Ovary (tissue), 9 donors: ENCODE measurements around the gene BLACAT1. TPM values are rescaled to one million over a fixed set of nuclear protein-coding genes. Genes with fewer than 3 reads are reported as not detected.
"Not testable (repeated sequence)": the region's sequence is repeated elsewhere in the genome, so short reads cannot be mapped to it uniquely, and the experiment has no call there.

Experiments
- DNase-seq, 5 donors: peaks; one replicate each; pipeline ENCODE4 v3.0.0-alpha.2; 2019 to 2020
- H3K27ac ChIP-seq, 2 donors: fragments of 200-600 bp; one replicate each; pipeline versions ENCODE4 v1.5.1 to v1.8.0; 2019 to 2022
- H3K27me3 ChIP-seq: fragments of 200-600 bp; one replicate; pipeline ENCODE4 v1.8.0; 2022
- H3K36me3 ChIP-seq: fragments of 200-600 bp; sonication (generic); one replicate; pipeline ENCODE4 v1.5.1; 2019
- H3K4me1 ChIP-seq: one replicate; pipeline ENCODE4 v1.8.1; 2013; ENCODE audit warnings: mild to moderate bottlenecking, moderate library complexity; ENCODE audit not compliant: insufficient read depth
- H3K4me3 ChIP-seq: fragments of 200-600 bp; sonication (generic); one replicate; pipeline ENCODE4 v1.5.1; 2017
- H3K9me3 ChIP-seq, 2 donors: fragments of 200-600 bp in 1 of 2; sonication (generic) in 1 of 2; one replicate each; pipeline versions ENCODE4 v1.5.1 to v1.8.1; 2013 to 2019; ENCODE audit warnings: mild to moderate bottlenecking in 1 of 2, moderate library complexity in 1 of 2
- CTCF ChIP-seq, 3 donors: fragments of 450-650 bp in 2 of 3; fragments of 200-600 bp in 1 of 3; IDR thresholded peaks; one replicate each; pipeline versions ENCODE4 v1.5.1 to v1.8.0; 2016 to 2022; ENCODE audit warnings: antibody characterized with exemption in 3 of 3, mild to moderate bottlenecking in 1 of 3
- EP300 ChIP-seq: sonication (generic); formaldehyde crosslinking; IDR thresholded peaks from one replicate; pipeline ENCODE4 v1.6.1; 2017; ENCODE audit warnings: antibody characterized with exemption
- POLR2A ChIP-seq: fragments of 450-650 bp; IDR thresholded peaks from one replicate; pipeline ENCODE4 v1.6.1; 2017; ENCODE audit warnings: antibody characterized with exemption, mild to moderate bottlenecking, moderate library complexity
- WGBS, 3 donors: extraction: QIAGEN DNeasy Blood & Tissue Kit in 1 of 3; methylation state at CpG; one replicate each; pipeline versions ENCODE4 v1.1.5 to v1.1.7; 2013 to 2017; 5-methylcytosine and 5-hydroxymethylcytosine counted together
- intact Hi-C, 4 donors: fragments of 100-400 bp; cut with DNase I; formaldehyde crosslinking; loops; one replicate each; pipeline versions ENCODE4 v1.11.0 to v1.15.1; 2022 to 2023
- polyA plus RNA-seq, 2 donors: library from polyadenylated mRNA; stranded (reverse); fragments of 200-250 nt in 1 of 2; fragments of 350-450 nt in 1 of 2; fragmentation: Illumina TruSeq in 1 of 2; extraction: RNeasy Lipid Tissue Mini Kit (QIAGEN cat#74804) in 1 of 2; gene quantifications; one replicate each; pipeline ENCODE4 v1.2.3, GENCODE V29; 2013 to 2014
- total RNA-seq, 7 donors: library from RNA; depleted of rRNA in 2 of 7; stranded (reverse); fragments of >200 nt in 2 of 7; fragmentation: NEBNext Ultra II Directional in 3 of 7; extraction: Animal tissue kit (Norgen Biotek cat#: 25700) in 3 of 7; gene quantifications; one replicate each; pipeline versions ENCODE4 v1.1.0 to v1.2.4, GENCODE V29; 2016 to 2023
- donor health status: DM: no; HTN: no; CAD: no; lungs with moderate emphysema.
- donor health status: DM: no; HTN: no; CAD: no.
- donor health status: Bipolar disorder and iron deficiency.
- donor health status: DM: yes; HTN: yes; CAD: no.
- donor health status: DM: no; HTN: no; CAD: no.
- donor health status: DM: yes; HTN: yes; CAD: no.

BLACAT1 gene
- total and polyA plus RNA-seq, 9 donors = 0.08 to 2.1 (median 0.51) TPM

GRCh38 chr1:205486258-205486657 lies 30.4 kb upstream of the BLACAT1 start:
- DNase-seq = no peak
- Histone ChIP-seq H3K9me3 (no peaks in the 10 kb centered on the region), H3K27ac (no peak overlapping the region), H3K36me3 (no peaks in the 10 kb centered on the region), H3K4me3 (no peak overlapping the region), H3K4me1 (peaks cover 3% of the 10 kb centered on the region), H3K27me3 (no peaks in the 10 kb centered on the region)
- TF ChIP-seq EP300 (no peak), CTCF (IDR thresholded peaks at IDR 0.05) (no peak), POLR2A (no peak)
- 88 to 90% (median 88%) methylated on average over 6 of the region's 6 CpGs for WGBS, 3 donors
- intact Hi-C loops = loop anchor here in 3 of 4 donors (5.0 to 10.0 kb wide), 4 partner anchors 36 to 211 kb away; partner anchors contain the start of gene KLHDC8A (in 1 of the 3)

- intact Hi-C loops = loop anchor here (5.0 to 10.0 kb wide), 7 partner anchors 37 to 210 kb away; partner anchors contain the start of gene KLHDC8A (in 1 of the 4)
- Histone ChIP-seq H3K4me3 (no peak overlapping the region), H3K9me3 (no peaks in the 10 kb centered on the region), H3K36me3 (no peaks in the 10 kb centered on the region), H3K4me1 (peaks cover 3% of the 10 kb centered on the region), H3K27me3 (no peaks in the 10 kb centered on the region), H3K27ac (no peak overlapping the region)
- DNase-seq = peak; percentile 73 to 82 (median 77)
- 31 to 35% (median 34%) methylated on average over 13 of the region's 13 CpGs for WGBS, 3 donors
- TF ChIP-seq CTCF (IDR thresholded peaks at IDR 0.05) (peak; percentile 88 to 92 (median 90)), POLR2A (no peak)
Observed at GRCh38 chr1:205484985-205485967, 29.4 kb upstream of the BLACAT1 start.

GRCh38 chr1:205483372-205483771 lies 27.5 kb upstream of the BLACAT1 start:
- Histone ChIP-seq H3K36me3 (no peaks in the 10 kb centered on the region), H3K27ac (no peak overlapping the region), H3K27me3 (no peaks in the 10 kb centered on the region), H3K9me3 (no peaks in the 10 kb centered on the region), H3K4me3 (no peak overlapping the region), H3K4me1 (peaks cover 3% of the 10 kb centered on the region)
- 27 to 38% (median 35%) methylated on average over 2 of the region's 2 CpGs for WGBS, 3 donors
- DNase-seq = no peak
- intact Hi-C loops = loop anchor here in 3 of 4 donors (5.0 to 10.0 kb wide), 5 partner anchors 46 to 209 kb away; no protein-coding TSS in a partner anchor
- TF ChIP-seq EP300 (no peak), CTCF (IDR thresholded peaks at IDR 0.05) (no peak), POLR2A (no peak)

GRCh38 chr1:205482587-205482986 lies 26.7 kb upstream of the BLACAT1 start:
- H3K27me3 ChIP-seq, H3K4me1 ChIP-seq, H3K9me3 ChIP-seq, DNase-seq, H3K27ac ChIP-seq, H3K4me3 ChIP-seq, H3K36me3 ChIP-seq: not testable (repeated sequence)
- intact Hi-C loops = loop anchor here in 3 of 4 donors (5.0 to 10.0 kb wide), 5 partner anchors 45 to 208 kb away; no protein-coding TSS in a partner anchor
- 87 to 91% (median 88%) methylated on average over 11 of the region's 11 CpGs for WGBS, 3 donors
